Right forelimb (tissue), 1 donor: Measurements from ENCODE around the gene TMSB4X.
"Not testable (repeated sequence)": the region's sequence is repeated elsewhere in the genome, so short reads cannot be mapped to it uniquely, and the experiment has no call there.

Source experiments
- DNase-seq: peaks from one replicate; pipeline ENCODE4 v3.0.0-alpha.2; 2018

The TMSB4X gene

DNA sequence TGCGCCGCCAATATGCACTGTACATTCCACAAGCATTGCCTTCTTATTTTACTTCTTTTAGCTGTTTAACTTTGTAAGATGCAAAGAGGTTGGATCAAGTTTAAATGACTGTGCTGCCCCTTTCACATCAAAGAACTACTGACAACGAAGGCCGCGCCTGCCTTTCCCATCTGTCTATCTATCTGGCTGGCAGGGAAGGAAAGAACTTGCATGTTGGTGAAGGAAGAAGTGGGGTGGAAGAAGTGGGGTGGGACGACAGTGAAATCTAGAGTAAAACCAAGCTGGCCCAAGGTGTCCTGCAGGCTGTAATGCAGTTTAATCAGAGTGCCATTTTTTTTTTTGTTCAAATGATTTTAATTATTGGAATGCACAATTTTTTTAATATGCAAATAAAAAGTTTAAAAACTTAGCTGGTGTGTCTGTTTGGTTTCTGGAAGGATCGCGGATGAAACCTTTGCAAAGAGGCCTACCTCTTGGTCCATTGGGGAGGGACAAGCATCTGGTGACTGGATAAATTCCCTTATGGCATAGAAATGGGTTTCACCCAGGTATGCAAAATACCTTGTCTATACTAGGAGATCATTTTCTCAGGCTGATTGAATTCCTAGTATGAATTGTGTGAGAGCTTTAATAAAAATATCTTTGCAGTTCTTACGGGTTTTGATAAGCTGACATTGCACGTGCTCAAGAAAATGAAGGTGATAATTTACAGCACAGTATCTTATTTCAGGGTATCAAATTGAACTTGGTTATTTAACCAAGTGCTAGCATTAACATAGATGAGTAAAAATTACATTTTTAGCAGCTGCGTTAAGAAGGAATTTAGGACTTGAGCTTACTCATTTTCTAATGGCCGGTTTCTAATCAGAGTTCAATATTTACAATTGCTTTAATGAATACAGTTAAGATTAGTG, 2.2 kb downstream of the TMSB4X start:
- not testable (repeated sequence) for DNase-seq

GRCh38 chrX:12977761-12978204, 2.9 kb downstream of the TMSB4X start:
- DNase-seq, result no peak

DNA sequence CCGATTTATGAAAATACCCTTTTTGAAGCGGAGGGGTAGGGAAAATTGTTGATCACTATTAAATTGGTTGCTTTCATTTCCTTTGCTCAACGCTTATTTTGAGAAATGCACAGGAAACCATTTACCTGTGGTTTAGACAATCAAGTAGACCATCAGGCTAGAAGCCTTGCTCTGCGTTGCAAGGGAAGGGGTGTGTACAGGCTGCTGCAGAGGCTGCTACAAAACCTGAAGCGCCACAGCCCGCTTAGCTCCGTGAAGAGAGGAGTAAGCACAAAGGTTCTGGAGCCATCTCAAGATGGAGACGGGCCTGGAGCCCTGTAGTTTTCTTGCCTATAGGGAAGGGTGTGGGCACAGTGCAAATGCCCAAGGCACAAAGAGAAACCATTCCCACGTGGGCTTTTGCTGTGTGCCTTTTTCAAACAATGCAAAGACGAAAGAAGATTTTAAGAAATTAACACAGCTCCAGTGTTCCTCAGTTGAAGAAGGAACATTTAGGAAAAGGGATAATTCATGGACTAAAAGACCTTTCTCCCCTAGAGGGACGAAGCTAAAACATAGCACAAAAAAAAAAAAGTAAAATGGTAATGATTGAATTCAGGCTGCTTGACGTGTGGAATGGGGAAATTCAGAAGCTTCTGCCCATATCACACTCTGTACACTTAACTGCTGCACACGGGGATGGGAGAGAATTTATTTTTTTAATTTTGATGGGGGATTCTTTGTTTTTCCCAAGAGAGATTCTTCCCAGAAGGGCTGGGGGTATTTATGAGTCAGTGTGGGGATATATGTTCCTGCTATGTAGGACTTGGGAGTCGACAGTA, 3.5 kb downstream of the TMSB4X start:
- peak; percentile 53 for DNase-seq

DNA sequence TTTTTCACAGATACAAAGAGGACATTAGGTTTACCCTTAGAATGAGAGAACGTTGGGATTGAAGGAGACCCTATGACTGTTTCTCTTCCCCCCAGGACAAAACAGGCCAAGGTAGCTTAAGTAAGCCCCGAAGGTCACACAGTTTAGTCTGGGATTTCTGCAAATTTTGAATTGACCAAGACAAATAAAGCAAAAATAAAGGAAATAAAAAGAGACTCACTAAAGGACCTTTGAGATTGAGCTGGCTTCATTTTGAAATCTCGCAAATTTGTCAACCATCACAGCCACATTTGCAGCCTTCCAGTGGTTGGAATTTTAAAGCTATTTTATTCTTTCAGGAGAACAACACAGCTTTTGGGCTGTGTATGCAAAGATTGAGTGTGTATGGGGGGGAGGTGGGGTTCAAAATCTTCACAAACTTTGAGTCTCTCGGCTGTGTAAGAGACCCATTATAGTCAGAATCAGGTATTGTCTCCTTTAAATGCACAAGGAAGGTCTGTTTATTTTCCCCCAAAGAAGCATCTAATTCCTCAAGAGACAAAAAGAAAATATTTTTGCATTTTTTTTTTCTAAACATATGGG, 4.2 kb downstream of the TMSB4X start:
- DNase-seq, result no peak

- DNase-seq, result no peak
Measured at GRCh38 chrX:12979616-12980015, 4.7 kb downstream of the TMSB4X start.

DNA sequence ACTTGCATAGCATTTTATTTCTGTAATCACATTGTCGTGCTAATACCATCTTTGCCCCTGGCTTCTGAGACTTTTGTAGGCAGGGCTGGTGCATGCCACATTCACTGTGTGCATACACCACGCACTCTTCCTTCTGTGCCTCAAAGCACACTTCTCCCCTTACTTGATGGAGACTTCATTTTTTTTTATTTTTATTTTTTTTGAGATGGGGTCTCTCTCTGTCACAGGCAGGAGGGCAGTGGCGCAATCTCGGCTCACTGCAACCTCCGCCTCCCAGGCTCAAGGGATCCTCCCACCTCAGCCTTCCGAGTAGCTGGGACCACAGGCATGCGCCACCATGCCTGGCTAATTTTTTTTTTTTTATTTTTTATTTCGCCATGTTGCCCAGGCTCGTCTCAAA, 5.1 kb downstream of the TMSB4X start:
- not testable (repeated sequence) for DNase-seq

DNA sequence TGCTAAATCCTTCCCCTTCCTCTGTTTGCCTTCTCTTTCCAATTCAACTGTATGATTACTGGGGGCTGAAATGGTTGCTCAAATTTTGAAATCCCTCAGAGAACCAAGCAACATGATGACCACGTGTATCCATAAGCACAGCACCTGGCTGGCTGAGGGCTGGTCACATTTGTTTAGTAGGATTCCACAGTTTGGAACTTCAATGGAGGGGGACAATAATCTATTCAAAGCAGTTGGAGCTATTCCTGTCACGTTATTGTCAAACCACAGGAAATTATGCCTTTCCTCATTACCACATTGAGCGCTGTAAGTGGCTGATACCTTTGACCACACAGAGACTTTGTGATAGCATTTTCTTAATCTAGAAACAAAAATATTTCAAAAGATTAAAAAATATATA, 7.0 kb downstream of the TMSB4X start:
- no peak for DNase-seq

GRCh38 chrX:12984603-12985319, 9.9 kb downstream of the TMSB4X start:
- DNase-seq, result no peak

GRCh38 chrX:12985331-12985730, 10.4 kb downstream of the TMSB4X start:
- no peak for DNase-seq

DNA sequence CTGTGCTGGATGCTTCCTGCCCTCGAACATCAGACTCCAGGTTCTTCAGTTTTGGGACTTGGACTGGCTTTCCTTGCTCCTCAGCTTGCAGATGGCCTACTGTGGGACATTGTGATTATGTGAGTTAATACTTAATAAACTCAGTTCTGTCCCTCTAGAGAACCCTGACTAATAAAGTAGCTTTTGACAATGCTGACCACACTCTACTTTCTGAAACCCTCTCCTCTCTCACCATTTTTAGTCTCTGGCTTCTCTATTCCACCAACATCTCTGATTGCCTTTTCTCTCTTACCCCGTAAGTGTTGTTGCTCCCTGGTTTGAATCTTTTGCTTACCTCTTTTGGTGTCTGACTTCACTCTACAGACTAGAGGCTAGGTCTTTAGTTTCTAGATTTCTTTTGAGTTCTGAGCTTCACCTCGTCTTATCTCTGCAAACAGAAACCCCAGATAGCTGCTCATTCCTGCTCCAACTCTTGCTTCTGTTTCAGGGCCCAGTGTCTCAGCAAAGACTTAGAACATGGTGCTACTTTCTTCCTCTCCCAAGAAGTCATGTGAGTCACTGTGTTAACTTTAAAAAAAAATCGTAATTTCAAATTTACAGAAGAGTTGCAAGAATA, 11.4 kb downstream of the TMSB4X start:
- no peak for DNase-seq

DNA sequence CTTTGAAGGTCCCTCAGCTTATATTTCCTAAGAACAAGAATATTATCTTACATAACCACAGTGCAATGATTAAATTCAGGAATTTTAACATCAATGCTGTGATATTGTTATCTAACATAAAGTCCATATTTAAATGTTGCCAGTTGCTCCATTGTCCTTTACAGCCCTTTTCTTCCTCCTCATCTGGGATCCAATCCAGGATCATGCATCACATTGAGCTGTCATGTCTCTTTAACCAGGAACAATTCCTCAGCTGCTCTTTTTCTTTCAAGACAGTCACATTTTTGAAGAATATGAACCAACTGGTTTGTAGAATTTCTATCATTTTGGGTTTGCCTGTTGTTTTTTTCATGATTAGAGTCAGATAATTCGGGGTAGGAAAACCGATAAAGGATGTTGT, 12.0 kb downstream of the TMSB4X start:
- no peak for DNase-seq

DNA sequence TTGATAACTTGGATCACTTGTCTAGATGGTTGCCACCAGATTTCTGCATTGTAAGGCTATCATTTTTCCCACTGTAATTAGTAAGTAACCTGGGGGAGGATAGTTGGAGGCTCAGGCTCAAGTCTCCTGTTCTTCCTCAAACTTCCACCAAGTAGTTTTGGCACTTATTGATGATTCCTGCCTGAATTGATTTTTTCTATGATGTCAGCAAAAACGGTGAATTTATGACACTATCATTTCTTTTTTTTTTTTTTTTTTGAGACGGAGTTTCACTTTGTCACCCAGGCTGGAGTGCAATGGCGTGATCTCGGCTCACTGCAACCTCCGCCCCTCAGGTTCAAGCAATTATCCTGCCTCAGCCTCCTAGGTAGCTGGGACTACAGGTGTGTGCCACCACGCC, 12.4 kb downstream of the TMSB4X start:
- DNase-seq, result no peak

DNA sequence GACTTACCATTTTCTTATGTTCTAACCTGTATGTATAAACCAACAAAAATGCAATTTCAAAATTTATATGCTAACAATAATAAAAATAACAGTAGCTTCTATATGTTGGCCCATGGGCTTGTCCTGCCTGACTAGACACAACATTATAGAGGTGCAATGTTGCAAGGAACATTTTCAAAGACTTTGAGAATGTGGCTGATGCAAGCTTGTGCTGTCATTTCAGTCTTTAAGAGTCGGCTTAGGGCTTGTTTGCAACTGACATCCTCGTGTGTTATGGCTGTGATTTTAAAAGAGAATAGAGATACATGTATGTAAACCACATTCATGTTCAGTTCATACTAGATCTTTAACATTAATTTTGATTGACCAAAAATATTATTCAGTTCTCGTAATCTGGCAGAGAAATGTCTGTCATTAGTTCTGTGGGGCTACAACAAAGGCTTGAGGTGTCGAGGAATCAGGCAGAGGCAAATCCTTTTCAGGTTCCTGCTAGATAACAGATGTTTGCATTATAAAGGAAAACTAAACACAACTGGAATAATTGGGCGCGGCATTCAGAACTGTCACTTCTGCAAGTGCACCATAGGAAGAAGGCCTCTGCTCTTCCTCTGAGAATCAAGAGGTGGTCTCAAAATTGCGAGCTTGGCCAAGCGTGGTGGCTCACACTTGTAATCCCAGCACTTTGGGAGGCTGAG, 13.1 kb downstream of the TMSB4X start:
- no peak for DNase-seq

GRCh38 chrX:12988797-12989196, 13.9 kb downstream of the TMSB4X start:
- no peak for DNase-seq

DNA sequence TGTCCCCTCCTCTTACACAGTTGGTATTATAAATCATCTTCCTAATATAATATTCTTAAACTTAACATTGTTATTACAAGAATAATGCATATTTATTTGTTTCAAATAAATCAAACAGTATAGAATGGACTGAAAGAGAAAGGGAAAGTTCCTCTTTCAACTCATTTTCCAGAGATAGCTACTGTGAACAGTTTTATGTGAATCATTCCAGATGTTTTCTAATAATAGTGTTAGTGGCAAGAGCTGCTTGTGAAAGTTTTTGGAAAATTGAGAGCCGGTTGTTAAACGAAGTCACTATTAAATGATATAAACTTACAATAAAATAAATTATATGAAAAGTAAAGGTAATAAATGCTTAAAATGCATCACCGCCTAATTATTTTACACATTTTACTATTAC, 14.6 kb downstream of the TMSB4X start:
- DNase-seq, result no peak

- DNase-seq, result no peak
Measured at GRCh38 chrX:12991575-12991974, 16.7 kb downstream of the TMSB4X start.

- no peak for DNase-seq
Measured at GRCh38 chrX:12992544-12993118, 17.7 kb downstream of the TMSB4X start.

GRCh38 chrX:12993826-12994225, 18.9 kb downstream of the TMSB4X start:
- no peak for DNase-seq

GRCh38 chrX:12994321-12994720, 19.4 kb downstream of the TMSB4X start:
- DNase-seq, result no peak

GRCh38 chrX:12996934-12997435, 22.1 kb downstream of the TMSB4X start:
- no peak for DNase-seq
